ENCODE measurements around the gene ZMYM2. TPM values are rescaled to one million over a fixed set of nuclear protein-coding genes. Genes with fewer than 3 reads are reported as not detected.

The ZMYM2 gene
- total RNA-seq, 2 experiments from 2014 or later: 79.2 to 82.0 TPM

GRCh38 chr13:20130652-20131051 is 172.1 kb downstream of the ZMYM2 start:
- POLR2A ChIA-PET: interaction anchor here (0.9 kb wide), 1 partner anchor 13 kb away, joined by 4 read pairs; no protein-coding TSS in a partner anchor
- Mint-ChIP-seq H3K9me3 (no peaks in the 10 kb centered on the region), H3K4me1 (ENCODE audit: low read depth) (no peaks in the 10 kb centered on the region), H3K27ac (no peak overlapping the region), H3K4me3 (no peak overlapping the region), H3K27me3 (peaks cover 18% of the 10 kb centered on the region), H3K36me3 (ENCODE audit: low read depth) (no peaks in the 10 kb centered on the region)
- ATAC-seq (no peak), DNase-seq (no peak)
- CTCF ChIA-PET: interaction anchor here (1.3 kb wide), 1 partner anchor 14 kb away, joined by 4 read pairs; no protein-coding TSS in a partner anchor
- TF ChIP-seq CTCF (IDR thresholded peaks at IDR 0.05): no peak
- intact Hi-C loops (cut with micrococcal nuclease): no loop called here

- no peaks in the 10 kb centered on the region for H3K36me3 Mint-ChIP-seq (ENCODE audit: low read depth)
- ChIA-PET POLR2A (interaction anchor here (0.8 to 0.9 kb wide), 2 partner anchors 13 to 16 kb away, joined by 3 to 4 read pairs; no protein-coding TSS in a partner anchor), CTCF (interaction anchor here (0.8 to 1.3 kb wide), 2 partner anchors 15 to 29 kb away, joined by 3 to 4 read pairs; no protein-coding TSS in a partner anchor)
- no peaks in the 10 kb centered on the region for H3K9me3 Mint-ChIP-seq
- H3K27ac Mint-ChIP-seq: no peak overlapping the region
- no peak overlapping the region for H3K4me3 Mint-ChIP-seq
- no peak for TF ChIP-seq CTCF (IDR thresholded peaks at IDR 0.05)
- intact Hi-C loops (cut with micrococcal nuclease): no loop called here
- no peaks in the 10 kb centered on the region for H3K4me1 Mint-ChIP-seq (ENCODE audit: low read depth)
- DNase-seq (no peak), ATAC-seq (no peak)
- H3K27me3 Mint-ChIP-seq: peaks cover 16% of the 10 kb centered on the region
These were observed 172.7 kb downstream of the ZMYM2 start for GRCh38 chr13:20131057-20131832.

- Mint-ChIP-seq H3K9me3 (no peaks in the 10 kb centered on the region), H3K4me3 (no peak overlapping the region), H3K4me1 (ENCODE audit: low read depth) (peaks cover 3% of the 10 kb centered on the region), H3K36me3 (ENCODE audit: low read depth) (no peaks in the 10 kb centered on the region), H3K27me3 (peaks cover 24% of the 10 kb centered on the region), H3K27ac (no peak overlapping the region)
- no peak for TF ChIP-seq CTCF (IDR thresholded peaks at IDR 0.05)
- ChIA-PET CTCF (interaction anchor here (0.8 to 1.3 kb wide), 2 partner anchors 16 to 28 kb away, joined by 3 to 4 read pairs; no protein-coding TSS in a partner anchor), POLR2A (interaction anchor here (0.6 to 0.8 kb wide), 2 partner anchors 9 to 15 kb away, joined by 3 read pairs; no protein-coding TSS in a partner anchor)
- DNase-seq (no peak), ATAC-seq (no peak)
- intact Hi-C loops (cut with micrococcal nuclease): no loop called here
These were observed 173.6 kb downstream of the ZMYM2 start for GRCh38 chr13:20132052-20132634.

- CTCF ChIA-PET: no interaction called here
- intact Hi-C loops (cut with micrococcal nuclease): no loop called here
- Mint-ChIP-seq H3K9me3 (no peaks in the 10 kb centered on the region), H3K4me3 (no peak overlapping the region), H3K27ac (no peak overlapping the region), H3K4me1 (ENCODE audit: low read depth) (peaks cover 6% of the 10 kb centered on the region), H3K36me3 (ENCODE audit: low read depth) (no peaks in the 10 kb centered on the region), H3K27me3 (peaks cover 37% of the 10 kb centered on the region)
- TF ChIP-seq CTCF (IDR thresholded peaks at IDR 0.05): no peak
- DNase-seq: no peak
- POLR2A ChIA-PET: no interaction called here
- no peak for ATAC-seq
These were observed 176.2 kb downstream of the ZMYM2 start for GRCh38 chr13:20134732-20135131.

Data from activated CD8-positive, alpha-beta T cell treated with anti-CD3 and anti-CD28 coated beads for 36 hours (primary cell).